ENCODE measurements around the gene NECAB3.
"Not testable (repeated sequence)": the region's sequence is repeated elsewhere in the genome, so short reads cannot be mapped to it uniquely, and the experiment has no call there.

The NECAB3 gene

GRCh38 chr20:33648396-33649004 is 25.7 kb downstream of the NECAB3 start:
- no peak for DNase-seq (ENCODE audit: low read depth)

- DNase-seq (ENCODE audit: low read depth) = peak; percentile 63
These were observed 26.4 kb downstream of the NECAB3 start for GRCh38 chr20:33647603-33648395.

GRCh38 chr20:33646959-33647602 is 27.1 kb downstream of the NECAB3 start:
- not testable (repeated sequence) for DNase-seq (ENCODE audit: low read depth)

- no peak for DNase-seq (ENCODE audit: low read depth)
These were observed 28.0 kb downstream of the NECAB3 start for GRCh38 chr20:33646191-33646590.

- DNase-seq (ENCODE audit: low read depth) = no peak
These were observed 28.8 kb downstream of the NECAB3 start for GRCh38 chr20:33645396-33645795.

GRCh38 chr20:33645072-33645358 is 29.2 kb downstream of the NECAB3 start:
- DNase-seq (ENCODE audit: low read depth) = no peak

GRCh38 chr20:33644313-33645071 is 29.7 kb downstream of the NECAB3 start:
- DNase-seq (ENCODE audit: low read depth) = no peak

- peak; percentile 56 for DNase-seq (ENCODE audit: low read depth)
These were observed 33.9 kb downstream of the NECAB3 start for GRCh38 chr20:33640287-33640686.

- no peak for DNase-seq (ENCODE audit: low read depth)
These were observed 37.5 kb downstream of the NECAB3 start for GRCh38 chr20:33636776-33637175.

- no peak for DNase-seq (ENCODE audit: low read depth)
These were observed 38.9 kb downstream of the NECAB3 start for GRCh38 chr20:33635341-33635740.

- DNase-seq (ENCODE audit: low read depth) = not testable (repeated sequence)
These were observed 42.3 kb downstream of the NECAB3 start for GRCh38 chr20:33631910-33632309.

GRCh38 chr20:33630507-33630906 is 43.7 kb downstream of the NECAB3 start:
- DNase-seq (ENCODE audit: low read depth) = no peak

GRCh38 chr20:33629979-33630378 is 44.2 kb downstream of the NECAB3 start:
- no peak for DNase-seq (ENCODE audit: low read depth)

- no peak for DNase-seq (ENCODE audit: low read depth)
These were observed 44.7 kb downstream of the NECAB3 start for GRCh38 chr20:33629533-33629932.

GRCh38 chr20:33627577-33628216 is 46.5 kb downstream of the NECAB3 start:
- DNase-seq (ENCODE audit: low read depth) = no peak

GRCh38 chr20:33626190-33626589 is 48.0 kb downstream of the NECAB3 start:
- no peak for DNase-seq (ENCODE audit: low read depth)

GRCh38 chr20:33624399-33624798 is 49.8 kb downstream of the NECAB3 start:
- DNase-seq (ENCODE audit: low read depth) = no peak

GRCh38 chr20:33622705-33623365 is 51.4 kb downstream of the NECAB3 start:
- DNase-seq (ENCODE audit: low read depth) = no peak

GRCh38 chr20:33621717-33622400 is 52.4 kb downstream of the NECAB3 start:
- no peak for DNase-seq (ENCODE audit: low read depth)

- DNase-seq (ENCODE audit: low read depth) = no peak
These were observed 62.2 kb downstream of the NECAB3 start for GRCh38 chr20:33612001-33612400.

GRCh38 chr20:33611106-33611505 is 63.1 kb downstream of the NECAB3 start:
- no peak for DNase-seq (ENCODE audit: low read depth)
